Measurements from ENCODE around the gene ANKMY2.

DNA sequence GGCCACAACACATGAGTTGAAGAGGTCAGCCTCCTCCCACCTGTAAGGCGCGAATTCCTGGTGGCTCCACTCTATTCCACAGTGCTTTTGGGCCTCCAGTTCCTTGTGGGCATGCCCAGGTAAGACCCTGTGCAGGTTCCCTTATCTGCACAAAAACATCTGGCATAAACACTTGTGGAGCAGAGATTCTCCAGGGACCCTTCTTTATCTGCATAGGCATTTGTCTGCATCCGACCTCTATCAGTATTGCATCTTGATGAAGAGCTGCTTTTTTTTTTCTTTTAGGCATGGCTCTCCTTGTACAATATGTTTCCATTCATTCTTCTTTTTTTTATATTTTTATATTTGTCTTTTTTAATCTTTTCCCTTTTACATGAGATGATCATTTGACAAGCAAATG, 58.4 kb downstream of the ANKMY2 start:
- TF ChIP-seq CTCF (IDR thresholded peaks at IDR 0.05; ENCODE audit: low read depth, low read length) (no peak), POLR2A (IDR thresholded peaks at IDR 0.05; ENCODE audit: extremely low read depth, insufficient read length) (no peak)
- TF ChIP-seq, protein P1, sequence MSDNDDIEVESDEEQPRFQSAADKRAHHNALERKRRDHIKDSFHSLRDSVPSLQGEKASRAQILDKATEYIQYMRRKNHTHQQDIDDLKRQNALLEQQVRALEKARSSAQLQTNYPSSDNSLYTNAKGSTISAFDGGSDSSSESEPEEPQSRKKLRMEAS (IDR thresholded peaks at IDR 0.05; ENCODE audit: low read depth, low read length): no peak

Data from NB4 (cell line).